H1 (cell line): ENCODE measurements around the gene PRKCZ.

Source experiments
- JUND ChIP-seq: IDR thresholded peaks from 2 replicates; pipeline ENCODE4 v1.6.1; 2011; ENCODE audit warnings: mild to moderate bottlenecking, improper control_type of control experiment, low read length
- RAD21 ChIP-seq, 2 experiments: IDR thresholded peaks in 1 of 2; conservative IDR thresholded peaks in 1 of 2; 2 replicates each; pipeline ENCODE4 v1.6.1; 2011; ENCODE audit warnings: low read depth in 2 of 2, low read length in 2 of 2, improper control_type of control experiment in 1 of 2, inconsistent platforms in 1 of 2, mild to moderate bottlenecking in 1 of 2, moderate library complexity in 1 of 2
- RNF2 ChIP-seq: fragments of 200-900, 300-1000 bp; sonication (generic); IDR thresholded peaks from 2 replicates; pipeline ENCODE4 v1.7.1; 2016; ENCODE audit warnings: borderline replicate concordance, low read depth, mild to moderate bottlenecking, antibody characterized with exemption, low read length; ENCODE audit not compliant: poor library complexity, severe bottlenecking; ENCODE audit errors: missing control alignments
- TF ChIP-seq, protein P1 (sequence below), 3 experiments: IDR thresholded peaks; 1 replicate in 2 of 3; 2 replicates in 1 of 3; pipeline versions ENCODE4 v1.5.1 to v1.6.1; 2011; ENCODE audit warnings: low read length in 3 of 3, mild to moderate bottlenecking in 3 of 3, inconsistent platforms in 2 of 3, low read depth in 1 of 3, moderate library complexity in 1 of 3; ENCODE audit not compliant: insufficient read depth in 1 of 3; ENCODE audit errors: control extremely low read depth in 1 of 3

DNA sequence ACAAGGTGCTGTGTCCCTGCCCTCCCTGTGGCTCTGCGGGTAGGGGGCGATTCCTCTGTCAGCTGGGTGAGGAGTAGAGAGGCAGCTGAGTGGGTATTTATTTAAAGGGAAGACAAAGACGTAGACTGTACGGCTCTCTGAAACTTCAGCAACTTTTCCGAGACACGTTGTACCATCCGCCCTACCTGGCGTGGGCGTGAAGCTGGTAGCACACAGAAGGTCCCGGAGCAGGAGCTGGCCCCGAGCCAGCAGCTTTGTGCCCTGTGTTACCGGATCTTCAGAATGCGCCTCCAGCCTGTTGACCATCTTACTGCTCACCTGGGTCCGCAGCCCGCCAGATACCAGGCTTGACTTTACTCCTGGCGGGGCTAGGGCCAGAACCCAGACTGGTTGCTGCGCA lies 34.9 kb downstream of the PRKCZ start:
- TF ChIP-seq RNF2 (no peak), JUND (no peak), RAD21 (IDR thresholded peaks at IDR 0.05 in 1 of 2, conservative IDR thresholded peaks at IDR 0.05 in 1 of 2; ENCODE audit: low read depth in 2 of 2, low read length in 2 of 2) (no peak)
- TF ChIP-seq, protein P1, sequence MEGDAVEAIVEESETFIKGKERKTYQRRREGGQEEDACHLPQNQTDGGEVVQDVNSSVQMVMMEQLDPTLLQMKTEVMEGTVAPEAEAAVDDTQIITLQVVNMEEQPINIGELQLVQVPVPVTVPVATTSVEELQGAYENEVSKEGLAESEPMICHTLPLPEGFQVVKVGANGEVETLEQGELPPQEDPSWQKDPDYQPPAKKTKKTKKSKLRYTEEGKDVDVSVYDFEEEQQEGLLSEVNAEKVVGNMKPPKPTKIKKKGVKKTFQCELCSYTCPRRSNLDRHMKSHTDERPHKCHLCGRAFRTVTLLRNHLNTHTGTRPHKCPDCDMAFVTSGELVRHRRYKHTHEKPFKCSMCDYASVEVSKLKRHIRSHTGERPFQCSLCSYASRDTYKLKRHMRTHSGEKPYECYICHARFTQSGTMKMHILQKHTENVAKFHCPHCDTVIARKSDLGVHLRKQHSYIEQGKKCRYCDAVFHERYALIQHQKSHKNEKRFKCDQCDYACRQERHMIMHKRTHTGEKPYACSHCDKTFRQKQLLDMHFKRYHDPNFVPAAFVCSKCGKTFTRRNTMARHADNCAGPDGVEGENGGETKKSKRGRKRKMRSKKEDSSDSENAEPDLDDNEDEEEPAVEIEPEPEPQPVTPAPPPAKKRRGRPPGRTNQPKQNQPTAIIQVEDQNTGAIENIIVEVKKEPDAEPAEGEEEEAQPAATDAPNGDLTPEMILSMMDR (IDR thresholded peaks at IDR 0.05; ENCODE audit: control extremely low read depth in 1 of 3, insufficient read depth in 1 of 3, low read depth in 1 of 3, low read length in 3 of 3) = no peak
